ENCODE results near the gene PYURF.
A peak's percentile ranks its signal among the peaks of the same experiment; 100 is the strongest.

PYURF gene

GRCh38 chr4:88528861-88529260 lies 5.3 kb upstream of the PYURF start:
- in situ Hi-C loops (cut with HindIII; ENCODE audit: low pct_ligation_motif_present, low sequenced_read_pairs) = no loop called here
- Histone ChIP-seq H3K27me3 (replicated peaks) (no peaks in the 10 kb centered on the region), H3K36me3 (replicated peaks) (no peaks in the 10 kb centered on the region), H3K4me3 (ENCODE audit: low read depth, low read length) (no peak overlapping the region), H3K27ac (no peak overlapping the region)
- DNase-seq = no peak
- TF ChIP-seq CTCF (IDR thresholded peaks at IDR 0.05; ENCODE audit: low read depth, low read length, missing control alignments) = no peak

DNA sequence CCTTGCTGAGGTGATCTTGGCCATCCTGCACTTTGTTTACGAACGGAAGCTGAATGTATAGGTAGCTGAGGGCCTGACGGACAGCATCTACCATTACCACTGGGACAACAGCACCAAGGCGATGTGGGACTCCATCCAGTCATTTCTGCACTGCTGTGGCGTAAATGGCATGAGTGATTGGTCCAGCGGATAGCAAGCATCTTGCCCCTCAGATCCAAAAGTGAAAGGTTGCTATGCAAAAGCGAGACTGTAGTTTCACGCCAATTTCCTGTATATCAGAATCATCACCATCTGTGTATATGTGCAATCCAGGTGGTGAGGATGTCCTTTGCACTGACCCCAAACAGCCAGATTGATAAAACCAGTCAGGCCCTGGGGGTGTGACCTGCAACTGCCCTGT lies 4.2 kb upstream of the PYURF start:
- TF ChIP-seq CTCF (IDR thresholded peaks at IDR 0.05; ENCODE audit: low read depth, low read length, missing control alignments) = no peak
- no peak for DNase-seq
- in situ Hi-C loops (cut with HindIII; ENCODE audit: low pct_ligation_motif_present, low sequenced_read_pairs) = no loop called here

GRCh38 chr4:88526221-88526815 lies 2.7 kb upstream of the PYURF start:
- no peak for DNase-seq

More for the DNA sequence above, 4.2 kb upstream of the PYURF start:
- no peaks in the 10 kb centered on the region for H3K36me3 ChIP-seq (replicated peaks)
- no peak overlapping the region for H3K4me3 ChIP-seq (ENCODE audit: low read depth, low read length)
- H3K27me3 ChIP-seq (replicated peaks) = no peaks in the 10 kb centered on the region
- H3K27ac ChIP-seq = no peak overlapping the region

DNA sequence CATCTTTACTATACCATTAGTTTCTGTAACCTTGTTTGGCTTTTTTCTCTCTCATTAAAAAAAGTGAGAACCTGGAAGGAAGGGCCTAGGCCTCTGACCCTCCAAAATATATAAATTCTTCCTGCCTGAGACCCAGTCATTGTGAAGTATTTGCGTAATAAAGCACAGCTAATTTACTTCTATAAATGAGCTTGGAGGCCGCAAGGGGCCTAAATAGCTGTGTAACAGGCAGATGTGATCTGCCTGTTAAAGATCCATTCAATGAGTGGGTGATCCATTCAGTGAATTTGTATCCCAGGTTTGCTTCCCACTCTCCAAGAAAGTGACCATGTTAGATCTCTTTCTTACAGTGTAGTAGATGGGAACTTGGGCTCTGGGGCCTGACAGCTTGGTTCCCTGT lies 595 bp upstream of the PYURF start:
- no peak for TF ChIP-seq CTCF (IDR thresholded peaks at IDR 0.05; ENCODE audit: low read depth, low read length, missing control alignments)
- Histone ChIP-seq H3K27me3 (replicated peaks) (no peaks in the 10 kb centered on the region), H3K36me3 (replicated peaks) (peaks cover 7% of the 10 kb centered on the region), H3K4me3 (ENCODE audit: low read depth, low read length) (peak overlapping the region; percentile 95), H3K27ac (peak overlapping the region; percentile 89)
- in situ Hi-C loops (cut with HindIII; ENCODE audit: low pct_ligation_motif_present, low sequenced_read_pairs) = no loop called here
- no peak for DNase-seq

More at GRCh38 chr4:88526221-88526815, 2.7 kb upstream of the PYURF start:
- Histone ChIP-seq H3K36me3 (replicated peaks) (peaks cover 3% of the 10 kb centered on the region), H3K27ac (no peak overlapping the region), H3K27me3 (replicated peaks) (no peaks in the 10 kb centered on the region), H3K4me3 (ENCODE audit: low read depth, low read length) (no peak overlapping the region)
- in situ Hi-C loops (cut with HindIII; ENCODE audit: low pct_ligation_motif_present, low sequenced_read_pairs) = no loop called here
- no peak for TF ChIP-seq CTCF (IDR thresholded peaks at IDR 0.05; ENCODE audit: low read depth, low read length, missing control alignments)

GRCh38 chr4:88522702-88523324 lies 763 bp downstream of the PYURF start:
- peak; percentile 30 for DNase-seq
- H3K36me3 ChIP-seq (replicated peaks) = peaks cover 7% of the 10 kb centered on the region
- TF ChIP-seq CTCF (IDR thresholded peaks at IDR 0.05; ENCODE audit: low read depth, low read length, missing control alignments) = no peak
- H3K27ac ChIP-seq = peak overlapping the region; percentile 89
- in situ Hi-C loops (cut with HindIII; ENCODE audit: low pct_ligation_motif_present, low sequenced_read_pairs) = no loop called here
- no peaks in the 10 kb centered on the region for H3K27me3 ChIP-seq (replicated peaks)
- peak overlapping the region; percentile 95 for H3K4me3 ChIP-seq (ENCODE audit: low read depth, low read length)

Data from brain microvascular endothelial cell (primary cell).